Aorta (tissue), 5 donors: ENCODE measurements around the gene RABL2B. TPM values are rescaled to one million over a fixed set of nuclear protein-coding genes. Genes with fewer than 3 reads are reported as not detected.

ENCODE experiments used
- ATAC-seq: fragments of 200-7000 bp; cut with Tn5 transposase; one replicate; pipeline ENCODE4 v1.9.1; 2022; ENCODE audit warnings: moderate library complexity; ENCODE audit not compliant: low FRiP score
- DNase-seq, 2 donors: peaks; one replicate each; pipeline ENCODE4 v3.0.0-alpha.2; 2020
- H3K27ac ChIP-seq, 2 donors: one replicate each; pipeline ENCODE4 v1.5.1; 2013; ENCODE audit warnings: low read length in 2 of 2, mild to moderate bottlenecking in 2 of 2, moderate library complexity in 2 of 2, control low read depth in 1 of 2, inconsistent platforms in 1 of 2, low read depth in 1 of 2
- H3K27me3 ChIP-seq, 2 donors: one replicate each; pipeline ENCODE4 v1.6.1; 2013; ENCODE audit warnings: control low read depth in 1 of 2, low read length in 1 of 2, mild to moderate bottlenecking in 1 of 2, moderate library complexity in 1 of 2; ENCODE audit not compliant: insufficient read depth in 2 of 2, control insufficient read depth in 1 of 2
- H3K36me3 ChIP-seq, 2 donors: one replicate each; pipeline ENCODE4 v1.6.1; 2013; ENCODE audit warnings: control low read depth in 1 of 2, low read length in 1 of 2, mild to moderate bottlenecking in 1 of 2; ENCODE audit not compliant: insufficient read depth in 2 of 2, control insufficient read depth in 1 of 2
- H3K4me1 ChIP-seq, 2 donors: one replicate each; pipeline ENCODE4 v1.6.1; 2013; ENCODE audit warnings: low read length in 2 of 2, control low read depth in 1 of 2, mild to moderate bottlenecking in 1 of 2, moderate library complexity in 1 of 2; ENCODE audit not compliant: insufficient read depth in 2 of 2, control insufficient read depth in 1 of 2
- H3K4me3 ChIP-seq, 2 donors: one replicate each; pipeline ENCODE4 v1.5.1; 2013; ENCODE audit warnings: low read length in 2 of 2, control low read depth in 1 of 2, mild to moderate bottlenecking in 1 of 2
- H3K9me3 ChIP-seq: one replicate; pipeline ENCODE4 v1.6.1; 2013; ENCODE audit warnings: mild to moderate bottlenecking, low read length; ENCODE audit not compliant: control insufficient read depth
- WGBS, 2 donors: extraction: QIAGEN DNeasy Blood & Tissue Kit; methylation state at CpG; one replicate each; pipeline ENCODE4 v1.1.7; 2013; 5-methylcytosine and 5-hydroxymethylcytosine counted together
- intact Hi-C, 2 donors: fragments of 100-400 bp; cut with DNase I; formaldehyde crosslinking; loops; one replicate each; pipeline versions ENCODE4 v1.14.2 to v1.15.0; 2022
- polyA plus RNA-seq, 2 donors: library from polyadenylated mRNA; stranded (reverse); fragments of 200-250 nt; gene quantifications; one replicate each; pipeline ENCODE4 v1.2.3, GENCODE V29; 2013
- total RNA-seq, 2 donors: library from RNA; stranded (reverse); fragmentation: NEBNext Ultra II Directional; extraction: Animal tissue kit (Norgen Biotek cat#: 25700); gene quantifications; one replicate each; pipeline ENCODE4 v1.2.1, GENCODE V29; 2021
- donor health status: healthy with polysubstance abuse.
- donor health status: Bipolar disorder and iron deficiency.
- donor health status: DM: no; HTN: no; CAD: no.
- donor health status: DM: no; HTN: no; CAD: no.
- donor health status: DM: yes; HTN: yes; CAD: no.

Gene RABL2B
- total and polyA plus RNA-seq, 4 donors, result 11.1 to 28.0 (median 21.7) TPM

- H3K27me3 ChIP-seq, result no peaks in the 10 kb centered on the region
- H3K4me3 ChIP-seq, result no peak overlapping the region
- H3K4me1 ChIP-seq, result no peaks in the 10 kb centered on the region
- H3K36me3 ChIP-seq, result no peaks in the 10 kb centered on the region
- 81 to 82% methylated on average over 10 of the region's 10 CpGs for WGBS, 2 donors
- intact Hi-C loops, result no loop called here
- no peak overlapping the region for H3K27ac ChIP-seq
- no peak for ATAC-seq
- no peaks in the 10 kb centered on the region for H3K9me3 ChIP-seq
- peak in 1 of 2 donors; percentile 51 for DNase-seq
These were observed 49.1 kb downstream of the RABL2B start for GRCh38 chr22:50734343-50734771.

- Histone ChIP-seq H3K27me3 (no peaks in the 10 kb centered on the region), H3K36me3 (no peaks in the 10 kb centered on the region), H3K4me1 (no peaks in the 10 kb centered on the region), H3K4me3 (no peak overlapping the region), H3K27ac (no peak overlapping the region), H3K9me3 (no peaks in the 10 kb centered on the region)
- ATAC-seq (no peak), DNase-seq (peak in 1 of 2 donors; percentile 55)
- intact Hi-C loops, result no loop called here
- WGBS, 2 donors, result 26 to 29% methylated on average over 22 of the region's 22 CpGs
These were observed 49.7 kb downstream of the RABL2B start for GRCh38 chr22:50733521-50734342.

- intact Hi-C loops, result no loop called here
- Histone ChIP-seq H3K27me3 (no peaks in the 10 kb centered on the region), H3K4me1 (no peaks in the 10 kb centered on the region), H3K27ac (no peak overlapping the region), H3K36me3 (no peaks in the 10 kb centered on the region), H3K4me3 (no peak overlapping the region), H3K9me3 (no peaks in the 10 kb centered on the region)
- WGBS, 2 donors, result 59 to 66% methylated on average over 12 of the region's 12 CpGs
- peak in 1 of 2 donors; percentile 41 for DNase-seq
- no peak for ATAC-seq
These were observed 50.8 kb downstream of the RABL2B start for GRCh38 chr22:50732681-50733080.

GRCh38 chr22:50731811-50732624 is 51.4 kb downstream of the RABL2B start:
- 21 to 26% methylated on average over 25 to 32 of the region's 32 CpGs for WGBS, 2 donors
- intact Hi-C loops, result no loop called here
- ATAC-seq (peak; percentile 29), DNase-seq (peak in 1 of 2 donors; percentile 69)
- Histone ChIP-seq H3K4me1 (no peaks in the 10 kb centered on the region), H3K36me3 (no peaks in the 10 kb centered on the region), H3K27me3 (no peaks in the 10 kb centered on the region), H3K4me3 (no peak overlapping the region), H3K27ac (no peak overlapping the region), H3K9me3 (no peaks in the 10 kb centered on the region)

- ATAC-seq, result no peak
- DNase-seq, result peak in 1 of 2 donors; percentile 69
- intact Hi-C loops, result no loop called here
- H3K4me1 ChIP-seq, result no peaks in the 10 kb centered on the region
- H3K27ac ChIP-seq, result no peak overlapping the region
- H3K4me3 ChIP-seq, result no peak overlapping the region
- no peaks in the 10 kb centered on the region for H3K27me3 ChIP-seq
- no peaks in the 10 kb centered on the region for H3K9me3 ChIP-seq
- no peaks in the 10 kb centered on the region for H3K36me3 ChIP-seq
- WGBS, 2 donors, result 12 to 15% methylated on average over 62 to 76 of the region's 76 CpGs
These were observed 52.3 kb downstream of the RABL2B start for GRCh38 chr22:50730941-50731661.

GRCh38 chr22:50730013-50730891 is 53.2 kb downstream of the RABL2B start:
- 35 to 37% methylated on average over 47 to 54 of the region's 54 CpGs for WGBS, 2 donors
- H3K9me3 ChIP-seq, result no peaks in the 10 kb centered on the region
- H3K36me3 ChIP-seq, result no peaks in the 10 kb centered on the region
- intact Hi-C loops, result no loop called here
- ATAC-seq (no peak), DNase-seq (peak; percentile 33 to 72)
- no peak overlapping the region for H3K4me3 ChIP-seq
- H3K27ac ChIP-seq, result no peak overlapping the region
- H3K4me1 ChIP-seq, result no peaks in the 10 kb centered on the region
- no peaks in the 10 kb centered on the region for H3K27me3 ChIP-seq

- no peak overlapping the region for H3K4me3 ChIP-seq
- H3K4me1 ChIP-seq, result no peaks in the 10 kb centered on the region
- H3K27me3 ChIP-seq, result no peaks in the 10 kb centered on the region
- 84 to 88% methylated on average over 21 of the region's 21 CpGs for WGBS, 2 donors
- DNase-seq, result peak; percentile 32 to 65
- ATAC-seq, result no peak
- H3K9me3 ChIP-seq, result no peaks in the 10 kb centered on the region
- intact Hi-C loops, result no loop called here
- no peaks in the 10 kb centered on the region for H3K36me3 ChIP-seq
- no peak overlapping the region for H3K27ac ChIP-seq
These were observed 53.9 kb downstream of the RABL2B start for GRCh38 chr22:50729391-50730012.
